Measurements from ENCODE around the gene UBL4B.

- TF ChIP-seq POLR2A (IDR thresholded peaks at IDR 0.05) (no peak), CTCF (IDR thresholded peaks at IDR 0.05) (no peak)
These were observed 32.1 kb downstream of the UBL4B start for GRCh38 chr1:110144366-110144765.

Data from ovary (tissue), 3 donors.